HAP-1 (cell line): Measurements from ENCODE around the gene CHRNB4.

ENCODE experiments used
- DNase-seq, 2 experiments: peaks; one replicate each; pipeline ENCODE4 v3.0.0-alpha.2; 2016 to 2020; ENCODE audit warnings: low spot score in 2 of 2
- H3K27me3 ChIP-seq: fragments of 250-450 bp; sonication (Bioruptor Pico); 2 replicates; pipeline ENCODE4 v1.5.1; 2020; ENCODE audit warnings: low read depth, mild to moderate bottlenecking, moderate library complexity
- H3K36me3 ChIP-seq: fragments of 250-450 bp; sonication (Bioruptor Pico); replicated peaks from 2 replicates; pipeline ENCODE4 v1.5.1; 2020; ENCODE audit warnings: mild to moderate bottlenecking
- H3K4me1 ChIP-seq: fragments of 250-450 bp; sonication (Bioruptor Pico); 2 replicates; pipeline ENCODE4 v1.5.1; 2020; ENCODE audit warnings: mild to moderate bottlenecking
- H3K4me3 ChIP-seq: fragments of 250-450 bp; sonication (Bioruptor Pico); 2 replicates; pipeline ENCODE4 v1.5.1; 2020; ENCODE audit warnings: mild to moderate bottlenecking, moderate library complexity
- H3K9me3 ChIP-seq: fragments of 250-450 bp; sonication (Bioruptor Pico); 2 replicates; pipeline ENCODE4 v1.5.1; 2020; ENCODE audit warnings: mild to moderate bottlenecking, moderate library complexity
- in situ Hi-C: fragments of 300-500 bp; cut with MboI; formaldehyde crosslinking; loops from 3 replicates; pipeline ENCODE4 v1.14.3; 2020; ENCODE audit warnings: low sequenced_read_pairs, inconsistent platforms, mixed read lengths

Gene CHRNB4

DNA sequence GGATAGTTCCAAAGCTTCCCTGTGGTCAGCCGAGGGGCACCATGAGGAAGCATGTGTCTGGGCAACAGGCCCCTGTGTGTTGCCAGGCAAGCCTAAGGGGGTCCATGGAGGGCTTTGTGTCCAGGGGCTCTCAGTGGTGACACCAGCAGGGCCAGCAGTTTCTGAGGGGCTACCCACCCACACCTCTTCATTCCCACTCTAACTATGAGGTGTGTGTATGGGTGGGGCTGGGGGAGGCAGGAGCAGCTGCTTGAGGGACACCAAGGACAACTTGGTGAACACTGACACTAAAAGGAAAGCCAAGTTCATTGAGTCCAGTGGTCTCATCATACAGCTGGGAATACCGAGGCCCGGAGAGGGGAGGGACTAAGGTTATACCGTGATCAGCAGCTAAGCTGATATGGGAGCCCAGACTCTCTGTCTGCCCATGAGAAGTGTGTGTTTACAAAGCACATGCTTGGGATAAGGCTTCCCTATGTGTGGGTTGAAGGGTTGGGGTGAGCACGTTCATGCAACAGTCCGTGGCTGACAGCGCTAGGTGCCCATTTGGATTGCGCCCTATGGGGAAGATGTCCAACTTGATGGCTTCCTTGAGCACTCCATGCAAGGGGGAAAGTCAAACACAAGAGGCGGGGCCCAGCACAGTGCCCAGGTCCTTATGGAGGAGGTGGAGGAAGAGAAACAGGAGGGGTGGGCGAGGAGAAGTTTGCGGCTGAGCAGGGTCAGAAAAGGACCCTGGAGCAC is 34.8 kb upstream of the CHRNB4 start:
- peaks cover 4% of the 10 kb centered on the region for H3K4me1 ChIP-seq
- in situ Hi-C loops, result no loop called here

DNA sequence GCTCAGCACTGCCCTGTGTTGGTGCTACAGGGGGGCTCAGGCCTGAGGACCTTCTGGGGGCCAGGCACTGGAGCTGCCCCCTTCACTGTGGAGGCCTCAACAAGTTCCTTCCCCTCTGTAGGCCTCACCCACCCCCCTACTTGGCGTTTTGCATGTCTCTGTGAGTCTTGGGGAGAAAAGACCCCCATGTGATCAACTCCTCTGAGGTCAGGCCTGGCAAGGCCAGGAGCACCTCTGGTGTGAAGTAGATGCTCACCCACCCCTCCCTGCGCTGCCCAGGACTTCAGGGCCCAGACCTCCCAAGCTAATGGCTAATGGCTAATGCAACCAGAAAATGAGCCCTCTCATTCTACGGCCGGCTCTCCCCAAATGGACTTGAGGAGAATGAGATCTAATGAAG is 34.2 kb upstream of the CHRNB4 start:
- in situ Hi-C loops, result no loop called here

More for the DNA sequence above, 34.8 kb upstream of the CHRNB4 start:
- no peak for DNase-seq
- Histone ChIP-seq H3K36me3 (no peaks in the 10 kb centered on the region), H3K9me3 (no peaks in the 10 kb centered on the region), H3K4me3 (no peak overlapping the region), H3K27me3 (no peaks in the 10 kb centered on the region)

DNA sequence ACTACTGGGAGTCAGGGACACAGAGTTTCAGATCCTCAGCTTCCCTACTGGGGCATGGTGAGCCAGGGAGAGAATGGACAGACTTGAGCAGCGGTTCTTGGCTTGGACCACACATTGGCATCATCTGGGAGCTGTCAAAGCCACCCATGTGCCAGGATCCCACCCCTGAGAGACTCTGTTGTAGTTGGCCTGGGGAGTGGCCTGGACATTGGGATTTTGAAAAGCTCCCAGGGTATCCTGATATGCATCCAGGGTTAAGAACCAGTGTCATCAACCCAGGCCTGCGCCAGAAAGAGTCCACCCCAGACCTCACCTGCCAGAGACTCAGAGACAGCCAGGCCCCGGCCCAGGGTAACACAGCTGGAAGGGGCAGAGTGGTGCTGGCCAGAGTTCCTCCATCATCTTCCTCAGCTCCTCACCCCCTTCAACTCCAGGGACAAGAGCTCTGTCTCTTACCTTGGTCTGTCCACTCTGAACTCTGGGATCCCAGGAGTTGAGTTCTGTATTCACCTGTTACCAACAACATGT is 33.0 kb upstream of the CHRNB4 start:
- no peak overlapping the region for H3K4me3 ChIP-seq
- in situ Hi-C loops, result no loop called here
- peaks cover 4% of the 10 kb centered on the region for H3K4me1 ChIP-seq
- H3K36me3 ChIP-seq, result no peaks in the 10 kb centered on the region
- no peak for DNase-seq
- H3K9me3 ChIP-seq, result no peaks in the 10 kb centered on the region
- no peaks in the 10 kb centered on the region for H3K27me3 ChIP-seq

More for the DNA sequence above, 34.2 kb upstream of the CHRNB4 start:
- no peak overlapping the region for H3K4me3 ChIP-seq
- DNase-seq, result no peak
- H3K4me1 ChIP-seq, result peaks cover 4% of the 10 kb centered on the region
- no peaks in the 10 kb centered on the region for H3K9me3 ChIP-seq
- H3K36me3 ChIP-seq, result no peaks in the 10 kb centered on the region
- no peaks in the 10 kb centered on the region for H3K27me3 ChIP-seq

DNA sequence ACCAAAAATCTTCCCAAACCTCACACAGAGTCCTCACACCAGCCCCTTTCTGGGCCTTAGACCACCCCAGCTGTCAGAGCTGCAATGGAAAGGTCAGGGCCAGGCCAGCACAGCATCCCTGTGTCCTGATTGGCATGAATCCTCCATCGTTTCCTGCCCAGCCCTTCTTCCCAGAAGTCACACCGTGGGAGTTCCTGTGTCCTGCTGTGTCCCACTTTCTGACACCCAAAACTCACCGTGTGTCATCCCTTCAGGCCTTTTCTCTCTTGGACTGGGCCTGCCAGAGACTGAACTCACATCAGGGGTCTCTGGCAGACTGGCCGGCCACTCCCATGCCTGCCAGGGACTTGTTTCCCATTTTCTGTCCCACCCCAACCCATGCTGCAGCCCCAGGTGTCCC is 32.5 kb upstream of the CHRNB4 start:
- H3K27me3 ChIP-seq, result no peaks in the 10 kb centered on the region
- no peaks in the 10 kb centered on the region for H3K36me3 ChIP-seq
- no peak for DNase-seq
- H3K9me3 ChIP-seq, result no peaks in the 10 kb centered on the region
- H3K4me3 ChIP-seq, result no peak overlapping the region
- in situ Hi-C loops, result no loop called here
- peaks cover 4% of the 10 kb centered on the region for H3K4me1 ChIP-seq

DNA sequence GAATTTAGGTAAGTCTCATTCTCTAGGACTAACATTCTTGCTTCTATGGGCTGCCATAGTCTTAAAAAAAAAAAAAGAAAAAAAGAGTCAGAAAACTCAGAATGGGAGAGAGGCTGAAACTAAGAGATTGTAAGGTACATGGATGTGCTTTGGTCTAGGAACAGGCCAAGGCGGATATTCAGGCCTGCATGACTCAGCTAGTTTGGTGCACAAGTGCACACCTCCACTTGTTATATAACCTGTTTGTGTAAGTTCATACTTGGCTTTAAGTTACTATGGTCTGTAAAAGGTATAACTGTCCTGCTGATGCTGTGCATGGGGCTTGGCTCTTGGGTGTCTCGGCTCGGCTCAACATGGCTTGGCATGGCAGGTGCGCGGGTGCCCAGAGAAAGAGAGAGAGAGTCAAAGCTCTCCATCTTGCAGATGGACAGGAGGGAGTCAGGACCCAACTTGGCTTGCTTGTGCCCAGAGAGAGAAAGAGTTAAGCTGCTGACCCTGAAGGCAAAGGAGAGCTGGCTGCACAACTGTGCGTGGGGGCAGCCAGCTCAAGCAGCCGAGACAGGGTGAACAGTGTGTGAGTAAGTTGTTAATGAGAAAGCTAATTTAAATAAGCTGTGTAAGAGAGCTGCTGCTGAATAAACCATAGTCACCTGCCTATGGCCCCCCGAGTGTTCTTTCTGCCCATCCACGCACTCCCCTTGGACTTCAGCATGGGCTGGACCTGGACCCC is 31.4 kb upstream of the CHRNB4 start:
- Histone ChIP-seq H3K4me3 (no peak overlapping the region), H3K9me3 (no peaks in the 10 kb centered on the region), H3K4me1 (no peaks in the 10 kb centered on the region), H3K36me3 (no peaks in the 10 kb centered on the region), H3K27me3 (no peaks in the 10 kb centered on the region)
- no peak for DNase-seq
- in situ Hi-C loops, result no loop called here

DNA sequence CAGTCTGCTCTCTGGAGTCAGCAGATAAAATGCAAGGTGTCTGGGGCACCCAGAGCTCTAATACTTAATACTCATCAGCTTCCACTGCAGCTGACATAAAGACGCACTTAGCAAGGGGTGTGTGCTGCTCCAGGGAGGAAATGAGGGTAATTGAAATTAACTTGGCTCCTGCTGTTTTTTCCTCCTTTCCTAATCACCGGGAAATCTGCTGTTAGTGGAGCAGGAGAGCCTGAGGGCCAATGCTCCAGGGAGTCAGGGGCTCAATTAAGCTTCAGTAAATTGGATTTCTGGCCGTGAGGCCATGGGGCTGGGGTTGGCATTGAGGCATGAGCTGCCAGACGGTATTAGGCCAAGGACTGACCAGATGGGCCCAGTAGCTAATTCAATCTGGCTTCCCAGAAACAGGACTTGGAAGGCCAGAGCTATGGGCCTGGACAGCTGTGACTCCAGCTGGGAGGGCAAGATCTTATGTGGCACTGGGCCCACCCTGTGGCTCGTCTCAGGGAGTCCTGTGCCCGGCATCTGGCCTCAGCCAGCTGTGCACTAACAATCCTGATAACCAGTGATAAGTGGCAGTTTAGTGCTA is 30.7 kb upstream of the CHRNB4 start:
- in situ Hi-C loops, result no loop called here
- no peaks in the 10 kb centered on the region for H3K36me3 ChIP-seq
- H3K4me1 ChIP-seq, result no peaks in the 10 kb centered on the region
- no peaks in the 10 kb centered on the region for H3K27me3 ChIP-seq
- no peaks in the 10 kb centered on the region for H3K9me3 ChIP-seq
- no peak for DNase-seq
- no peak overlapping the region for H3K4me3 ChIP-seq

DNA sequence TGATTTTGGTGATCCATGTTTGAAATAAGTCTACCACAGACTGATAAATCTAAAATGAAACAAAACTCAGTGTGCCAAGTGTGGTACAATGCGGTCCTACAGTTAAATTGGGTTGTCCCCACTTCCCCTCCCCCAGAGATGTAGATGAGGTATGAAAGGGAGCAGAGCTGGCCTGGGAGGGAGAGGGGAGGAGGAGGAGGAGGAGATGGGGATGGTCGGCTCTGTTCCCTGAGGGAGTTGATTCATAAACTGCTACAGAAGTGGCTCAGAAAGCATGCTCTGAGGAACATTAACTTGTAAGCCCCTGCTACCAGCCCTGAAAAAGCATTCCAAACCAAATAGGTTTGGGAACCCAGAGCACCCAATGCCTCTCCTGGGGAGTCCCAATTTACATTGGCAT is 28.0 kb upstream of the CHRNB4 start:
- no peak for DNase-seq
- Histone ChIP-seq H3K36me3 (no peaks in the 10 kb centered on the region), H3K4me1 (no peaks in the 10 kb centered on the region), H3K4me3 (no peak overlapping the region), H3K9me3 (no peaks in the 10 kb centered on the region), H3K27me3 (no peaks in the 10 kb centered on the region)
- in situ Hi-C loops, result no loop called here

DNA sequence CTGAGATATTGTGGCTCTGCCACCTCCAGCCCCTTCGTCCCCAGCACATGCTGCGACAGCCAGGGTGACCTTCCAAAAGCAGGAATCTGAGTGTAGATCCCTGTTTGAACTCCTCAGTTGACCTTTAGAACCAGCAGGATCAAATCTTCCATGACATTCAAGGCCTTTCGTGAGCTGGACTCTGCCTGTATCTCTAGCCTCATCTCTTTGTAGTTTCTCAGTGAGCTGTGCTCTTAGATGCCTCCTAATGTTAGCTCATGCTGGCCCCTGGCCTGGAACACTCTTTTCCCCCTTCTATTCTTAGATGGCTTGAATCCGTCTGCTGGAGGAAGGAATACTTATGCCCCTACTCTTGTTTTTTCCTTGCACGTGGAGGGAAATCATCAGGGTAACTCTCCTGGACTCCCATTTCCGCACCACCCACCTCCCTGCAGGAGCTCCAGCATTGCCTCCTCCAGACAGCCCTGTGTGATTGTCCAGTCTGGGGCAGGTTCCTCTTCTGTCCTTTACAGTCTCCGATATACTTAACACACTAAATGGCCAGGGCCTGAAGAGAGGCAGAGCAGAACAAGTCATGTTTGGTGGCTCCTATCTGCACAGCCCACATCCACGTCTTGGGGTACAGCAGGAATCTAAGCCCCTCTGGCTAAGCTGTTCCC is 26.7 kb upstream of the CHRNB4 start:
- H3K36me3 ChIP-seq, result no peaks in the 10 kb centered on the region
- H3K9me3 ChIP-seq, result no peaks in the 10 kb centered on the region
- H3K27me3 ChIP-seq, result no peaks in the 10 kb centered on the region
- no peak overlapping the region for H3K4me3 ChIP-seq
- H3K4me1 ChIP-seq, result no peaks in the 10 kb centered on the region
- in situ Hi-C loops, result no loop called here
- DNase-seq, result no peak

DNA sequence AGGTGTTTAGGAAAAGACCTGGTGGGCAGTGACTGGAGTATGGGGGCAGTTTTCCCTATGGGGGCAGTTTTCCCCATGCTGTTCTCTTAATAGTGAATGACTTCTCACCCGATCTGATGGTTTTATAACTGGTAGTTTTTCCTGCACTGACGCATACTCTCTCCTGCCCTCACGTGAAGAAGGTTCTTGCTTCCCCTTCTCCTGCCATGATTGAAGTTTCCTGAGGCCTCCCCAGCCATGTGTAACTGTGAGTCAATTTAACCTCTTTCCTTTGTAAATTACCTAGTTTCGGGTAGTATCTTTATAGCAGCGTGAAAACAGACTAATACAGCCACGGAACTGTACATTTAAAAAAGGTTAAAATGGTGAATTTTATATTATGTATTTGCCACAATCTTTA is 25.0 kb upstream of the CHRNB4 start:
- Histone ChIP-seq H3K27me3 (no peaks in the 10 kb centered on the region), H3K4me3 (no peak overlapping the region), H3K9me3 (no peaks in the 10 kb centered on the region), H3K36me3 (no peaks in the 10 kb centered on the region), H3K4me1 (no peaks in the 10 kb centered on the region)
- in situ Hi-C loops, result no loop called here
- DNase-seq, result no peak

DNA sequence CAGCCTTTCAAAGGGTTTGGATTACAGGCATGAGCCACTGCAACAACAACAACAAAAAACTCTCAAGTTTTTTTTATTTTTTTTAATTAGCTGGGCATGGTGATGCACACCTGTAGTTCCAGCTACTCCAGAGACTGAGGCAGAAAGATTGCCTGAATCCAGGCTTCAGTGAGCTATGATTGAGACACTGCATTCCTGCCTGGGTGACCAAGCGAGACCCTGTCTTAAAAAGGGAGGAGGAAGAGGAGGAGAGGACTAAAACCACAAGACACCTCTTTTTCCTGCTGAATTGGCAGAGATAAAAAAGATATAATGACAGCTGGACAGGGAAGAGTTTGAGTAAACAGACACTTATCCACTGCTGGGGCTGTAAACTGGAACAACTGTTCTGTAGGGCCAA is 22.7 kb upstream of the CHRNB4 start:
- H3K27me3 ChIP-seq, result no peaks in the 10 kb centered on the region
- no peak for DNase-seq
- H3K4me1 ChIP-seq, result no peaks in the 10 kb centered on the region
- no peaks in the 10 kb centered on the region for H3K36me3 ChIP-seq
- in situ Hi-C loops, result no loop called here
- H3K9me3 ChIP-seq, result no peaks in the 10 kb centered on the region
- H3K4me3 ChIP-seq, result no peak overlapping the region

DNA sequence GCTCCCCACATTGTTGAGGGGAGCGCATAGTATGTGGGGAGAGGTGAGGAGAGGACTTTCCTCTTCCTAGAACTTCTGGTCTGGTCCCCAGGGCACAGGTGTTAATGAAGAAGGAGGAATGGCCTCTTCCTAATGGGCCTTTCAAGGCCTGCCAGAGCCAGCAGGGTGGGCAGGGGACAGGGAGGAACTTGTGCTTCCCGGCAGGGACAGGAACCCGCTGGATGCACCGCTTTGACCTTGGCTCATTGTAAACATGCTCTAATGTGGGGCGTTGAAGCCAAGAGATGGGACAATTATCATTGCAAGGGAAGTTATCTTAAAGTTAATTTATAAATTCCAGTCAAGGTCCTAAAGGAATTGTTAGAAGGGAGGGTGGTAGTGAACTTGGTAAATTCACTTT is 21.0 kb upstream of the CHRNB4 start:
- no peaks in the 10 kb centered on the region for H3K4me1 ChIP-seq
- no peaks in the 10 kb centered on the region for H3K9me3 ChIP-seq
- in situ Hi-C loops, result no loop called here
- H3K36me3 ChIP-seq, result no peaks in the 10 kb centered on the region
- H3K4me3 ChIP-seq, result no peak overlapping the region
- DNase-seq, result no peak
- peaks cover 2% of the 10 kb centered on the region; the same call in 1 of the 2 replicates for H3K27me3 ChIP-seq

DNA sequence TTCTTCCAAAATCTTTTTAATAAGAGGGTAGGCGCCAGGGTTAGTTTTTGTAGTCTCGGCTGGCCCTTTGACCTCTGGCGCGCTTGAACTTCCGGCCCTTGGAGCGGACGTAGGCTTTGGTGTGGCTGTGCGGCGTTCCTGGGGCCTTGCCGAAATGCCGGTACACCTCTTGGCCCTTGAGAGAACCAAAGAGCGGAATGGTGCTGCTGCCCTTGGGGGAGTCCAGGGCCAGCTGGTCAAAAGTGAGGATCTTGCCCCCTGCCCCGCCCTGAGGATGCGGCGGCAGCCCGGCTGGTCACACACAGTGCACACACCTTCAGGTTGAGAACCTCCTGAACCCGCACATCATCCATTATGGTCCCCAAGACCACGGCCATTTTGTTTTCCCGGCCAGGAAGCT is 20.0 kb upstream of the CHRNB4 start:
- in situ Hi-C loops, result no loop called here
- no peak for DNase-seq

DNA sequence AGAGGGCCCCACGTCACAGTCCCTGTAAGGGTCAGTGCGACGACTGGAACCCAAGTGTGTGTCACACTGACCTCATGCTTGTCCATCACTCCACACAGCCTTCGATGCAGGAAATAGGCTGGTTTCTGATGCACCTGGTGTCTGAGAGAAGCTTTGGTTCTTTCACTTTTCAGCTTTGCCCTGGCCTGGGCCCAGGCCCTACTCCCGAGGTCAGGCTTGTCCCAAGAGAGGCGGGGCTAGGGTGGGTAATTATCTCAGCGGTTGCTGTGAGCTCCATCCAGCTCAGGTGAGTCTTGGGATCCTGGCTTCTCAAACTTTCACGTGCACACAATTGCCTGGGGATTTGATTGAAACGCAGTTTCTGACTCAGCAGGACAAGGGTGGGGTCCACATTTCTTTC is 19.6 kb upstream of the CHRNB4 start:
- DNase-seq, result no peak
- Histone ChIP-seq H3K9me3 (no peaks in the 10 kb centered on the region), H3K4me3 (no peak overlapping the region), H3K27me3 (peaks cover 7% of the 10 kb centered on the region; the same call in 1 of the 2 replicates), H3K36me3 (no peaks in the 10 kb centered on the region), H3K4me1 (no peaks in the 10 kb centered on the region)
- in situ Hi-C loops, result no loop called here

More for the DNA sequence above, 20.0 kb upstream of the CHRNB4 start:
- no peaks in the 10 kb centered on the region for H3K9me3 ChIP-seq
- peaks cover 7% of the 10 kb centered on the region; the same call in 1 of the 2 replicates for H3K27me3 ChIP-seq
- no peaks in the 10 kb centered on the region for H3K36me3 ChIP-seq
- H3K4me3 ChIP-seq, result no peak overlapping the region
- no peaks in the 10 kb centered on the region for H3K4me1 ChIP-seq
